Astrocyte (in vitro differentiated cells and primary cell): ENCODE results near the gene GATA2. TPM values are rescaled to one million over a fixed set of nuclear protein-coding genes. Genes with fewer than 3 reads are reported as not detected.

Experiments used
- DNase-seq: peaks from one replicate; pipeline ENCODE4 v3.0.0-alpha.2; 2010; ENCODE audit warnings: low read depth
- FAIRE-seq: peaks from 2 replicates; lab custom pipeline; 2011; peaks lifted over from hg19 to GRCh38; lab: Jason Lieb, UNC
- H2AFZ ChIP-seq: 2 replicates; pipeline ENCODE4 v1.6.0; 2012; ENCODE audit warnings: low read depth, low read length, inconsistent platforms
- H3K27ac ChIP-seq: 2 replicates; pipeline ENCODE4 v1.5.1; 2011; ENCODE audit warnings: low read depth, low read length, inconsistent platforms
- H3K27me3 ChIP-seq: 2 replicates; pipeline ENCODE4 v1.6.0; 2011; ENCODE audit warnings: low read length, inconsistent platforms; ENCODE audit not compliant: insufficient read depth
- H3K36me3 ChIP-seq: 2 replicates; pipeline ENCODE4 v1.5.1; 2011; ENCODE audit warnings: low read length, inconsistent platforms; ENCODE audit not compliant: insufficient read depth
- H3K4me1 ChIP-seq: 2 replicates; pipeline ENCODE4 v1.5.1; 2011; ENCODE audit warnings: low read length, inconsistent platforms; ENCODE audit not compliant: insufficient read depth
- H3K4me2 ChIP-seq: 2 replicates; pipeline ENCODE4 v1.6.0; 2012; ENCODE audit warnings: low read length, inconsistent platforms
- H3K4me3 ChIP-seq: 2 replicates; pipeline ENCODE4 v1.5.1; 2011; ENCODE audit warnings: low read depth, mild to moderate bottlenecking, low read length, inconsistent platforms; ENCODE audit not compliant: insufficient read depth
- H3K79me2 ChIP-seq: 2 replicates; pipeline ENCODE4 v1.6.0; 2012; ENCODE audit warnings: mild to moderate bottlenecking, low read length, inconsistent platforms; ENCODE audit not compliant: insufficient read depth
- H3K9ac ChIP-seq: 2 replicates; pipeline ENCODE4 v1.6.0; 2012; ENCODE audit warnings: mild to moderate bottlenecking, low read length, inconsistent platforms
- H3K9me3 ChIP-seq: 2 replicates; pipeline ENCODE4 v1.5.1; 2012; ENCODE audit warnings: low read depth, mild to moderate bottlenecking, low read length, inconsistent platforms; ENCODE audit not compliant: insufficient read depth
- H4K20me1 ChIP-seq: 2 replicates; pipeline ENCODE4 v1.6.0; 2012; ENCODE audit warnings: low read length, inconsistent platforms; ENCODE audit not compliant: insufficient read depth
- H3K27ac Mint-ChIP-seq: one replicate; pipeline ENCODE4 v1.8.0; 2021; ENCODE audit warnings: mild to moderate bottlenecking, mixed read lengths; ENCODE audit not compliant: unreplicated experiment
- H3K27me3 Mint-ChIP-seq: one replicate; pipeline ENCODE4 v1.8.0; 2021; ENCODE audit warnings: low read depth, mixed read lengths; ENCODE audit not compliant: unreplicated experiment
- H3K36me3 Mint-ChIP-seq: one replicate; pipeline ENCODE4 v1.8.0; 2021; ENCODE audit warnings: low read depth, mixed read lengths; ENCODE audit not compliant: unreplicated experiment
- H3K4me1 Mint-ChIP-seq: one replicate; pipeline ENCODE4 v1.8.0; 2021; ENCODE audit warnings: low read depth, mixed read lengths; ENCODE audit not compliant: unreplicated experiment
- H3K4me3 Mint-ChIP-seq: one replicate; pipeline ENCODE4 v1.8.0; 2021; ENCODE audit warnings: mild to moderate bottlenecking, moderate library complexity, mixed read lengths; ENCODE audit not compliant: unreplicated experiment
- H3K9me3 Mint-ChIP-seq: one replicate; pipeline ENCODE4 v1.8.0; 2021; ENCODE audit warnings: mild to moderate bottlenecking, mixed read lengths; ENCODE audit not compliant: unreplicated experiment
- CTCF ChIP-seq: IDR thresholded peaks from 2 replicates; pipeline ENCODE4 v1.5.1; 2011; ENCODE audit warnings: low read depth, mild to moderate bottlenecking, inconsistent platforms, low read length, moderate library complexity; ENCODE audit not compliant: insufficient read depth
- EZH2 ChIP-seq: IDR thresholded peaks from 2 replicates; pipeline ENCODE4 v1.6.1; 2012; ENCODE audit warnings: mild to moderate bottlenecking, low read length, inconsistent platforms; ENCODE audit not compliant: insufficient read depth
- total RNA-seq: library from RNA; stranded (reverse); gene quantifications from 2 replicates; pipeline ENCODE4 v1.2.1, GENCODE V29; 2021

Gene GATA2
- total RNA-seq, 1 donor from 2014 or later: 1.7 TPM

DNA sequence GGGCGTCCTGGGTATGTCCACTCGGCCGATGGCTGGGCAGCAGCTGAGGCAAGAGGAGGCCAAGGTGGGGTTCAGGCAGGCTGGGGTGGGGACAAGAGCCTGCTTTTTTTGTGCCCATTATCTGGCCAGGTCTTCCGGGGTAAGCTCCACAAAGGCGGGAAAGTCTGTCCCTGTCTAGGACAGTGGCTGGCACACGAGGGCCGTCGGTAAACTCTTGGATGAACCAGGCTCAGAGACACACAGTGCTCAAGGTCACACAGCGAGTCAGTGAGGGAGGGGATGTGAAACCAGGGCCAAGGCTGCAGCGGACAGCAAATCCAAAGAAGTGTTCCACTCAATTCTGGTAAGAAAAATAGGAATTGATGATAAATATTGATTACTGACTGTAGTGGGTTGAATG, 29.2 kb downstream of the GATA2 start:
- H3K27me3 ChIP-seq: peaks cover 31% of the 10 kb centered on the region
- Mint-ChIP-seq H3K9me3 (peaks cover 12% of the 10 kb centered on the region), H3K4me1 (peaks cover 1% of the 10 kb centered on the region), H3K27ac (no peak overlapping the region), H3K4me3 (no peak overlapping the region), H3K27me3 (peaks cover 82% of the 10 kb centered on the region), H3K36me3 (no peaks in the 10 kb centered on the region)
- no peak overlapping the region for H3K9ac ChIP-seq
- no peak overlapping the region for H3K4me2 ChIP-seq
- H3K36me3 ChIP-seq: no peaks in the 10 kb centered on the region
- no peak overlapping the region for H2AFZ ChIP-seq
- no peaks in the 10 kb centered on the region for H3K4me1 ChIP-seq
- H3K79me2 ChIP-seq: no peaks in the 10 kb centered on the region
- no peak overlapping the region for H3K4me3 ChIP-seq
- no peak for DNase-seq
- H4K20me1 ChIP-seq: no peaks in the 10 kb centered on the region
- FAIRE-seq: no peak
- H3K27ac ChIP-seq: no peak overlapping the region
- H3K9me3 ChIP-seq: no peaks in the 10 kb centered on the region
- no peak for TF ChIP-seq CTCF
- TF ChIP-seq EZH2: no peak

- Mint-ChIP-seq H3K27me3 (peaks cover 83% of the 10 kb centered on the region), H3K4me1 (peaks cover 1% of the 10 kb centered on the region), H3K4me3 (no peak overlapping the region), H3K36me3 (no peaks in the 10 kb centered on the region), H3K27ac (no peak overlapping the region), H3K9me3 (peaks cover 12% of the 10 kb centered on the region)
- Histone ChIP-seq H3K27me3 (peaks cover 30% of the 10 kb centered on the region), H2AFZ (no peak overlapping the region), H3K9ac (no peak overlapping the region), H3K36me3 (no peaks in the 10 kb centered on the region), H3K9me3 (no peaks in the 10 kb centered on the region), H3K4me1 (no peaks in the 10 kb centered on the region), H3K4me3 (no peak overlapping the region), H4K20me1 (no peaks in the 10 kb centered on the region), H3K27ac (no peak overlapping the region), H3K4me2 (no peak overlapping the region), H3K79me2 (no peaks in the 10 kb centered on the region)
- DNase-seq (no peak), FAIRE-seq (no peak)
- no peak for TF ChIP-seq CTCF
Measured at GRCh38 chr3:128463354-128463753, 29.6 kb downstream of the GATA2 start.

- no peak overlapping the region for H3K27ac Mint-ChIP-seq
- Histone ChIP-seq H3K27ac (no peak overlapping the region), H3K9ac (no peak overlapping the region), H3K9me3 (no peaks in the 10 kb centered on the region), H3K79me2 (no peaks in the 10 kb centered on the region), H3K4me2 (no peak overlapping the region), H4K20me1 (no peaks in the 10 kb centered on the region), H2AFZ (no peak overlapping the region), H3K4me3 (no peak overlapping the region), H3K36me3 (no peaks in the 10 kb centered on the region), H3K27me3 (peaks cover 30% of the 10 kb centered on the region), H3K4me1 (no peaks in the 10 kb centered on the region)
- no peak for FAIRE-seq
- peaks cover 12% of the 10 kb centered on the region for H3K9me3 Mint-ChIP-seq
- no peak for TF ChIP-seq CTCF
- TF ChIP-seq EZH2: no peak
- no peaks in the 10 kb centered on the region for H3K36me3 Mint-ChIP-seq
- H3K27me3 Mint-ChIP-seq: peaks cover 84% of the 10 kb centered on the region
- no peak overlapping the region for H3K4me3 Mint-ChIP-seq
- DNase-seq: no peak
- H3K4me1 Mint-ChIP-seq: peaks cover 1% of the 10 kb centered on the region
Measured at GRCh38 chr3:128462931-128463330, 30.1 kb downstream of the GATA2 start.
